ENCODE results near the gene RNF14. TPM values are rescaled to one million over a fixed set of nuclear protein-coding genes. Genes with fewer than 3 reads are reported as not detected.

Gene RNF14
- total and polyA plus RNA-seq, 2 experiments from 2014 or later: 8.9 to 19.0 TPM

DNA sequence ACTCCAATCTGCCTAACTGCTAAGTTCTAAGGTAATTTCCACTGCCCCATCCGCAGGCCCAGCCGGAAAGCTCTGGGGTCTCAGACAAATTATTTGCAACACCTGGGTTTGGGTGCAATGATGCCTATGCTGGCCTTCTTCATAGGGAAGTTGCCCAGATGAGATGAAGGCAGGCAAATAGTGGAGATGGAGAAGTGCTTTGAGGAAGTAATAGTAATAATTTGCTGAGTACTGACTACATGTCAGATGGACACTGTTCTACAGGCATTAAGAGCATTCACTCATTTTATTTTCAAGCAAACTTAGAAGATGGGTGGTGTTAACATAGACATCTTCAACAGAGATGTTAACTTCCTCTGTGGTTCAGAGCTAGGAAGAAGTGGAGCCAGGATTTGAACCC is 14.7 kb upstream of the RNF14 start:
- Mint-ChIP-seq H3K9me3 (no peaks in the 10 kb centered on the region), H3K27me3 (ENCODE audit: insufficient read depth, low read depth, poor library complexity) (peaks cover 3% of the 10 kb centered on the region), H3K36me3 (ENCODE audit: low read depth) (no peaks in the 10 kb centered on the region), H3K4me3 (no peak overlapping the region), H3K4me1 (peaks cover 30% of the 10 kb centered on the region), H3K27ac (no peak overlapping the region)
- H3F3A ChIP-seq (replicated peaks; ENCODE audit: low read depth): no peaks in the 10 kb centered on the region
- H3K9me2 ChIP-seq (ENCODE audit: insufficient read depth): no peaks in the 10 kb centered on the region
- no peak overlapping the region for H3K4me3 ChIP-seq
- no peaks in the 10 kb centered on the region for H3K79me2 ChIP-seq (replicated peaks; ENCODE audit: insufficient read depth)
- DNase-seq (ENCODE audit: low spot score) (no peak), ATAC-seq (no peak)
- no peaks in the 10 kb centered on the region for H3K27me3 ChIP-seq (ENCODE audit: insufficient read depth)
- no peak overlapping the region for H2AFZ ChIP-seq
- H3K4me1 ChIP-seq (ENCODE audit: insufficient read depth): peaks cover 11% of the 10 kb centered on the region
- TF ChIP-seq ZNF114 (CRISPR knock-in tag; IDR thresholded peaks at IDR 0.05): no peak
- TF ChIP-seq EZH2 (IDR thresholded peaks at IDR 0.05; ENCODE audit: low read depth, unreplicated experiment): no peak
- H3K4me2 ChIP-seq: no peak overlapping the region
- H3K36me3 ChIP-seq (ENCODE audit: insufficient read depth): no peaks in the 10 kb centered on the region
- H4K20me1 ChIP-seq (replicated peaks; ENCODE audit: insufficient read depth): no peaks in the 10 kb centered on the region
- H3K27ac ChIP-seq (ENCODE audit: low read depth): no peak overlapping the region

GRCh38 chr5:141957367-141957996 is 11.4 kb upstream of the RNF14 start:
- Mint-ChIP-seq H3K27me3 (ENCODE audit: insufficient read depth, low read depth, poor library complexity) (peaks cover 3% of the 10 kb centered on the region), H3K4me1 (peaks cover 37% of the 10 kb centered on the region), H3K9me3 (no peaks in the 10 kb centered on the region), H3K36me3 (ENCODE audit: low read depth) (no peaks in the 10 kb centered on the region), H3K4me3 (no peak overlapping the region), H3K27ac (no peak overlapping the region)
- Histone ChIP-seq H3K4me3 (no peak overlapping the region), H3K27me3 (ENCODE audit: insufficient read depth) (no peaks in the 10 kb centered on the region), H3K36me3 (ENCODE audit: insufficient read depth) (no peaks in the 10 kb centered on the region), H3K4me2 (no peak overlapping the region; the same call in 1 of the 2 replicates), H3K79me2 (replicated peaks; ENCODE audit: insufficient read depth) (no peaks in the 10 kb centered on the region), H3K4me1 (ENCODE audit: insufficient read depth) (peaks cover 16% of the 10 kb centered on the region; the same call in 1 of the 2 replicates), H3K9me2 (ENCODE audit: insufficient read depth) (no peaks in the 10 kb centered on the region), H2AFZ (peak overlapping the region; percentile 15), H3F3A (replicated peaks; ENCODE audit: low read depth) (no peaks in the 10 kb centered on the region), H4K20me1 (replicated peaks; ENCODE audit: insufficient read depth) (no peaks in the 10 kb centered on the region), H3K27ac (ENCODE audit: low read depth) (no peak overlapping the region)
- peak; percentile 13; the same call in 1 of the 3 replicates for ATAC-seq
- peak; percentile 25 for DNase-seq (ENCODE audit: low spot score)
- no peak for TF ChIP-seq JUNB (IDR thresholded peaks at IDR 0.05; ENCODE audit: unreplicated experiment)
- TF ChIP-seq NANOG (IDR thresholded peaks at IDR 0.05; ENCODE audit: borderline replicate concordance): no peak
- TF ChIP-seq, protein P1, sequence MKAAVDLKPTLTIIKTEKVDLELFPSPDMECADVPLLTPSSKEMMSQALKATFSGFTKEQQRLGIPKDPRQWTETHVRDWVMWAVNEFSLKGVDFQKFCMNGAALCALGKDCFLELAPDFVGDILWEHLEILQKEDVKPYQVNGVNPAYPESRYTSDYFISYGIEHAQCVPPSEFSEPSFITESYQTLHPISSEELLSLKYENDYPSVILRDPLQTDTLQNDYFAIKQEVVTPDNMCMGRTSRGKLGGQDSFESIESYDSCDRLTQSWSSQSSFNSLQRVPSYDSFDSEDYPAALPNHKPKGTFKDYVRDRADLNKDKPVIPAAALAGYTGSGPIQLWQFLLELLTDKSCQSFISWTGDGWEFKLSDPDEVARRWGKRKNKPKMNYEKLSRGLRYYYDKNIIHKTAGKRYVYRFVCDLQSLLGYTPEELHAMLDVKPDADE (IDR thresholded peaks at IDR 0.05): no peak
- TF ChIP-seq EZH2phosphoT487 (IDR thresholded peaks at IDR 0.05; ENCODE audit: unreplicated experiment): no peak
- no peak for TF ChIP-seq ZNF114 (CRISPR knock-in tag; IDR thresholded peaks at IDR 0.05)
- no peak for TF ChIP-seq STAT1 (IDR thresholded peaks at IDR 0.05; ENCODE audit: unreplicated experiment)
- no peak for TF ChIP-seq CTCF (conservative IDR thresholded peaks at IDR 0.05; ENCODE audit: low read depth in 2 of 2)
- no peak for TF ChIP-seq ZNF331 (CRISPR knock-in tag; IDR thresholded peaks at IDR 0.05; ENCODE audit: low read depth)
- TF ChIP-seq EZH2 (IDR thresholded peaks at IDR 0.05; ENCODE audit: low read depth, unreplicated experiment): no peak
- TF ChIP-seq CREB1 (CRISPR knock-in tag; IDR thresholded peaks at IDR 0.05; ENCODE audit: low read depth): no peak
- TF ChIP-seq, protein P2, sequence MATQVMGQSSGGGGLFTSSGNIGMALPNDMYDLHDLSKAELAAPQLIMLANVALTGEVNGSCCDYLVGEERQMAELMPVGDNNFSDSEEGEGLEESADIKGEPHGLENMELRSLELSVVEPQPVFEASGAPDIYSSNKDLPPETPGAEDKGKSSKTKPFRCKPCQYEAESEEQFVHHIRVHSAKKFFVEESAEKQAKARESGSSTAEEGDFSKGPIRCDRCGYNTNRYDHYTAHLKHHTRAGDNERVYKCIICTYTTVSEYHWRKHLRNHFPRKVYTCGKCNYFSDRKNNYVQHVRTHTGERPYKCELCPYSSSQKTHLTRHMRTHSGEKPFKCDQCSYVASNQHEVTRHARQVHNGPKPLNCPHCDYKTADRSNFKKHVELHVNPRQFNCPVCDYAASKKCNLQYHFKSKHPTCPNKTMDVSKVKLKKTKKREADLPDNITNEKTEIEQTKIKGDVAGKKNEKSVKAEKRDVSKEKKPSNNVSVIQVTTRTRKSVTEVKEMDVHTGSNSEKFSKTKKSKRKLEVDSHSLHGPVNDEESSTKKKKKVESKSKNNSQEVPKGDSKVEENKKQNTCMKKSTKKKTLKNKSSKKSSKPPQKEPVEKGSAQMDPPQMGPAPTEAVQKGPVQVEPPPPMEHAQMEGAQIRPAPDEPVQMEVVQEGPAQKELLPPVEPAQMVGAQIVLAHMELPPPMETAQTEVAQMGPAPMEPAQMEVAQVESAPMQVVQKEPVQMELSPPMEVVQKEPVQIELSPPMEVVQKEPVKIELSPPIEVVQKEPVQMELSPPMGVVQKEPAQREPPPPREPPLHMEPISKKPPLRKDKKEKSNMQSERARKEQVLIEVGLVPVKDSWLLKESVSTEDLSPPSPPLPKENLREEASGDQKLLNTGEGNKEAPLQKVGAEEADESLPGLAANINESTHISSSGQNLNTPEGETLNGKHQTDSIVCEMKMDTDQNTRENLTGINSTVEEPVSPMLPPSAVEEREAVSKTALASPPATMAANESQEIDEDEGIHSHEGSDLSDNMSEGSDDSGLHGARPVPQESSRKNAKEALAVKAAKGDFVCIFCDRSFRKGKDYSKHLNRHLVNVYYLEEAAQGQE (IDR thresholded peaks at IDR 0.05; ENCODE audit: unreplicated experiment): no peak
- TF ChIP-seq POLR2AphosphoS5 (IDR thresholded peaks at IDR 0.05; ENCODE audit: low read depth): no peak
